Measurements from ENCODE around the gene TPRX1.
"Not testable (repeated sequence)": the region's sequence is repeated elsewhere in the genome, so short reads cannot be mapped to it uniquely, and the experiment has no call there.

Gene TPRX1

DNA sequence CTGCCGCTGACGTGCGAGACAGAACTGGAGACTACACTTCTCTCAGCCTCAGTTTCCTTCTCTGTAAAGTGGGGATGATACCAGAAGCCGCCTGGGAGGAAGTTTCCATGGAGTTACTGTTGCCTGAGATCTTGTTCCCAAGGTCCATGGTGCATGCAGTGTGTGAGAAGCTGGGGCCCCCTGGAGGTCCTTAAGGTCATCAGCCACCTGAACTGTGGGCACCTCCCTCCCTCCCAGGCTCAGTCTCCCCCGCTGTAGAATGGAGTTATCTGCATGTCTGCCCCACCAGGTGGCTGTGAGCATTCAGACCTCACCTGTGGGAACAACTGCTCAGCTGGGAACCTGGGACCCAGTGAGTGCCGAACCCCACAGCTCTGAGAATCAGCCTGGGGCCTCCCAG, 20.0 kb upstream of the TPRX1 start:
- H3K36me3 ChIP-seq (ENCODE audit: control insufficient read depth, insufficient read depth, low read length): no peaks in the 10 kb centered on the region
- H3K4me3 ChIP-seq (ENCODE audit: insufficient read depth, low read depth, low read length, poor library complexity, severe bottlenecking): no peak overlapping the region
- no peak overlapping the region for H3K27ac ChIP-seq (ENCODE audit: insufficient read depth, low read length, poor library complexity, severe bottlenecking)
- H3K9me3 ChIP-seq (ENCODE audit: control insufficient read depth, low read length): no peaks in the 10 kb centered on the region
- no peaks in the 10 kb centered on the region for H3K4me1 ChIP-seq (ENCODE audit: control insufficient read depth, insufficient read depth, low read length, poor library complexity, severe bottlenecking)
- DNase-seq: no peak
- no peaks in the 10 kb centered on the region for H3K27me3 ChIP-seq (replicated peaks; ENCODE audit: control insufficient read depth, insufficient read depth, low read length, poor library complexity, severe bottlenecking)

DNA sequence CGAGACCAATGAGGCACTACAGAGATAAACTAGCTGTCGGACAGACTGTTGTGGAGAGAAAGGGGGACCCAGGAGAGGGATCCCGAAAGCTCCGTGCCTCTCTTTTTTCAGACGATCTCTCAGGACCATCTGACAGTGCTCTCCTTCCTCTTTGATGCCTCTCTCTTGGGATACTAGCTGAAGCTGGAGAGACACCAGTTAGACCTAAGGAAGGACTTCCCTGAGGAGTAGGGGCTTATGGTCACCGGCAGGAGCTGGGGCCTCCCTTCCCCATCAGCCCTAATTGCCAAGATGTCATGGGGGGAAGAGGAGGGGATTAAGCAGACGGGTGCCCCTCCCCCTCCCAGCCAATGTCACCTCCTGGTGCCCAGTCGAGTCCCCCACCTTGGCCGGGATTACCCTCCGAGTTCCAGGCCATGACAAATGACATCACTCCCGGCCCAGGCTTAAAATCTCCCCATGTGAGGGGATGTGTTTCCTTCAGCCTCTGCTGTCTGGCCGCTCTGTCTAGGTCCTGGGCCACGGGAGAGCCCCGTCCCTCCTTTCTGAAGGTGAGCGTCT, 17.2 kb upstream of the TPRX1 start, which contains the start of gene CRX:
Gene CRX, plus strand, starts transcription at position 478 of the 561 bp plus-strand sequence. CDS start 12,507 bp downstream, outside the sequence.
- H3K4me1 ChIP-seq (ENCODE audit: control insufficient read depth, insufficient read depth, low read length, poor library complexity, severe bottlenecking): no peaks in the 10 kb centered on the region
- no peak for DNase-seq
- no peaks in the 10 kb centered on the region for H3K27me3 ChIP-seq (replicated peaks; ENCODE audit: control insufficient read depth, insufficient read depth, low read length, poor library complexity, severe bottlenecking)
- no peak within 1 kb of the TSS for H3K4me3 ChIP-seq (ENCODE audit: insufficient read depth, low read depth, low read length, poor library complexity, severe bottlenecking)
- H3K36me3 ChIP-seq (ENCODE audit: control insufficient read depth, insufficient read depth, low read length): no peaks in the 10 kb centered on the region
- H3K27ac ChIP-seq (ENCODE audit: insufficient read depth, low read length, poor library complexity, severe bottlenecking): no peak within 1 kb of the TSS
- no peaks in the 10 kb centered on the region for H3K9me3 ChIP-seq (ENCODE audit: control insufficient read depth, low read length)

DNA sequence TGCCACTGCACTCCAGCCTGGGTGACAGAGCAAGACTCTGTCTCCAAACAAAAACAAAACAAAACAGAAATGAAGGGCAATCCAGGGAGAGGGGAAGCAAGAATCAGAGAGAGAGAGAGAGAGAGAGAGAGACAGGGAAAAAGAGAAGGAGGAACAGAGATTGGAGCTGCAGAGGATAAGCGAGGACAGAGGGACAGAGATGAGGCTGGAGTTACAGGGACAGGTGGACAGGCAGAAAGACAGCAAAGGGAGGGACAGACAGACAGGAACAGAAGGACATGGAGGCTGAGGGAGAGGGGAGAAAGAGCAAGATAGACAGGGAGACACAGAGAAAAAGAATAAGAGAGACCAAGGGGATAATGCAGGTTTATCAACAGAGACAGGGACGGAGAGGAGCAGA, 16.1 kb upstream of the TPRX1 start:
- Histone ChIP-seq H3K36me3 (ENCODE audit: control insufficient read depth, insufficient read depth, low read length) (no peaks in the 10 kb centered on the region), H3K4me1 (ENCODE audit: control insufficient read depth, insufficient read depth, low read length, poor library complexity, severe bottlenecking) (no peaks in the 10 kb centered on the region), H3K4me3 (ENCODE audit: insufficient read depth, low read depth, low read length, poor library complexity, severe bottlenecking) (no peak overlapping the region), H3K9me3 (ENCODE audit: control insufficient read depth, low read length) (no peaks in the 10 kb centered on the region), H3K27me3 (replicated peaks; ENCODE audit: control insufficient read depth, insufficient read depth, low read length, poor library complexity, severe bottlenecking) (no peaks in the 10 kb centered on the region), H3K27ac (ENCODE audit: insufficient read depth, low read length, poor library complexity, severe bottlenecking) (no peak overlapping the region)
- no peak for DNase-seq

DNA sequence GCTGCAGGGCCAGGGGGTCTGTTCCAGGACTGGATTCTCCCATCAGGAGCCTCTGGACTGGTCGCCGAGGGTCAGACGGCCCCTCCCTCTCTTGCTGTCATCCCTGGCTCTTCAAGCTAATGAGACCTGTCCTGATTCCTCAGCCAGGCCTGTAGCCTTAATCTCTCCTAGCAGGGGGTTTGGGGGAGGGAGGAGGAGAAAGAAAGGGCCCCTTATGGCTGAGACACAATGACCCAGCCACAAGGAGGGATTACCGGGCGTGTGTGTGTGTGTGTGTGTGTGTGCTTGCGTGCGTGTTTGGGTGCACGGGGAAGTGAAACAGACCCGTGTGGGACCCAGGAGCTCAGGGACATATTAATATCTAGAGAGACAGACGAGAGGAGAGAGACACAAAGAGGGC, 15.5 kb upstream of the TPRX1 start:
- Histone ChIP-seq H3K27me3 (replicated peaks; ENCODE audit: control insufficient read depth, insufficient read depth, low read length, poor library complexity, severe bottlenecking) (no peaks in the 10 kb centered on the region), H3K9me3 (ENCODE audit: control insufficient read depth, low read length) (no peaks in the 10 kb centered on the region), H3K4me1 (ENCODE audit: control insufficient read depth, insufficient read depth, low read length, poor library complexity, severe bottlenecking) (no peaks in the 10 kb centered on the region), H3K4me3 (ENCODE audit: insufficient read depth, low read depth, low read length, poor library complexity, severe bottlenecking) (no peak overlapping the region), H3K36me3 (ENCODE audit: control insufficient read depth, insufficient read depth, low read length) (no peaks in the 10 kb centered on the region), H3K27ac (ENCODE audit: insufficient read depth, low read length, poor library complexity, severe bottlenecking) (no peak overlapping the region)
- DNase-seq: no peak

DNA sequence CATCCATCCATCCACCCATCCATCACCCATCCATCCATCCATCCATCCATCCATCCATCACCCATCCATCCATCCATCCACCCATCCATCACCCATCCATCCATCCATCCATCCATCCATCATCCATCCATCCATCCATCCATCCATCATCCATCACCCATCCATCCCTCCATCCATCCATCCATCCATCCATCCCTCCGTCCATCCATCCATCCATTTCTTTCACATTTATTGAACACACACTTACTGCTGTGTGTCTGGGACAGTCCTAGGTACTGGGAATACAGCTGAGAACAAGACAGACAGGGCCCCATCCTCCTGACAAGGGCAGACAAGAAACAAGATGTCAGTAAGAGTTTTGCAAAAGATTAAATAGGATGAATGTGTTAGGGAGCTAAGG, 13.9 kb upstream of the TPRX1 start:
- H3K27ac ChIP-seq (ENCODE audit: insufficient read depth, low read length, poor library complexity, severe bottlenecking); H3K36me3 ChIP-seq (ENCODE audit: control insufficient read depth, insufficient read depth, low read length); DNase-seq; H3K4me1 ChIP-seq (ENCODE audit: control insufficient read depth, insufficient read depth, low read length, poor library complexity, severe bottlenecking); H3K9me3 ChIP-seq (ENCODE audit: control insufficient read depth, low read length); H3K4me3 ChIP-seq (ENCODE audit: insufficient read depth, low read depth, low read length, poor library complexity, severe bottlenecking); H3K27me3 ChIP-seq (replicated peaks; ENCODE audit: control insufficient read depth, insufficient read depth, low read length, poor library complexity, severe bottlenecking): not testable (repeated sequence)

DNA sequence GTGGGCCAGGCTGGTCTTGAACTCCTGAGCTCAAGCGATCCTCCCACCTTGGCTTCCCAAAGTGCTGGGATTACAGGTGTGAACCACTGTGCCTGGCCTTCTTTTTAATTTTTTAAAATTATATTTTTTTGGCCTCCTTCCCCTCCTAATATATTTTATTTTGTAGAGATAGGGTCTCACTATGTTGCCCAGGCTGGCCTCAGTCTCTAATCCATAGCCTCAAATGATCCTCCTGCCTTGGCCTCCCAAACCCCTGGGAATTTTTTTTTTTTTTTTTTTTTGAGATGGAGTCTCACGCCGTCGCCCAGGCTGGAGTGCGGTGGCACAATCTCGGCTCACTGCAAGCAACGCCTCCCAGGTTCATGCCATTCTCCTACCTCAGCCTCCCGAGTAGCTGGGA, 11.9 kb upstream of the TPRX1 start:
- DNase-seq; H3K27me3 ChIP-seq (replicated peaks; ENCODE audit: control insufficient read depth, insufficient read depth, low read length, poor library complexity, severe bottlenecking); H3K27ac ChIP-seq (ENCODE audit: insufficient read depth, low read length, poor library complexity, severe bottlenecking); H3K4me1 ChIP-seq (ENCODE audit: control insufficient read depth, insufficient read depth, low read length, poor library complexity, severe bottlenecking); H3K36me3 ChIP-seq (ENCODE audit: control insufficient read depth, insufficient read depth, low read length); H3K4me3 ChIP-seq (ENCODE audit: insufficient read depth, low read depth, low read length, poor library complexity, severe bottlenecking); H3K9me3 ChIP-seq (ENCODE audit: control insufficient read depth, low read length): not testable (repeated sequence)

DNA sequence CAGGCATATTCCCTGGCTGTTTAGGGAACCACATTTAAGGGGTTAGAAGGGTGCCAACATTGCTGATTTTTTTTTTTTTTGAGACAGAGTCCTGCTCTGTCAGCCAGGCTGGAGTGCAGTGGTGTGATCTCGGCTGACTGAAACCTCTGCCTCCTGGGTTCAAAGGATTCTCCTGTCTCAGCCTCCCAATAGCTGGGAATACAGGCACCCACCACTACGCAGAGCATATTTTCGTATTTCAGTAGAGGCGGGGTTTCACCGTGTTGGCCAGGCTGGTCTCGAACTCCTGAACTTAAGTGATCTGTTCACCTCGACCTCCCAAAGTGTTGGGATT, 9.6 kb upstream of the TPRX1 start:
- Histone ChIP-seq H3K27ac (ENCODE audit: insufficient read depth, low read length, poor library complexity, severe bottlenecking) (no peak overlapping the region), H3K36me3 (ENCODE audit: control insufficient read depth, insufficient read depth, low read length) (no peaks in the 10 kb centered on the region), H3K4me3 (ENCODE audit: insufficient read depth, low read depth, low read length, poor library complexity, severe bottlenecking) (no peak overlapping the region), H3K27me3 (replicated peaks; ENCODE audit: control insufficient read depth, insufficient read depth, low read length, poor library complexity, severe bottlenecking) (no peaks in the 10 kb centered on the region), H3K9me3 (ENCODE audit: control insufficient read depth, low read length) (no peaks in the 10 kb centered on the region), H3K4me1 (ENCODE audit: control insufficient read depth, insufficient read depth, low read length, poor library complexity, severe bottlenecking) (no peaks in the 10 kb centered on the region)
- no peak for DNase-seq

DNA sequence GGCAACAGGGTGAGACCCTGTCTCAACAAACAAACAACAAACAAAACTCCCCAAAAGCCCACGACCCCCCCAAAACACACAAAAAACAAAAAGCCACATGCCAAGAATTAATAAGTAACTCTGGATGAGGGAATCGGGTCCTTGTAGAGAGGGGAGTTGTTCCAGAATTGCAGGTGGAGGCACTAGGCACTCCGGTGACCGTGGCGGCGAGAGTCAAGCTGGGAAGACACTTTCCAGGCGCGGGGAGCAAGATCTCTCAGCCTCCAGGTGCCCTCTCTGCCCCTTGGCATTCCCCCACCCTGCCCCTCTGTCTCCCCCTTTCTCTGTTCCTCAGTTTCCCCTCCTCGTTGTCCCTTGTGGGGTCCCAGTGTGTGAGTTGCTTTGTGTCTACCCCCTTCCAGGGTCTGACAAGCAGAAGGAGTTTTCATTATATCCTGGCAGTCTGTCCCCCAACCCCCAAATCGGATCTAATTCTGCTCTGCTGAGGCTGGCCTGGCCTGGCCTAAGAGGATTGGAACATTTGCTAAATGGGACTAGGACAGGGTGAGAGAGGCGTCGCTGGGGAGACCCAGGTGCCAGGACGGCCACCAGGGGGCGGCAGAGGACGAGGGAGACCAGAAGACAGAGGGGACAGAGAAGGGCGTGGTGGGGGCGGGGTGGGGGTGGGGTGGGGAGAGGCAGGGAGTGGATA, 9.1 kb upstream of the TPRX1 start:
- DNase-seq: peak; percentile 33 to 60 (median 39)
- Histone ChIP-seq H3K36me3 (ENCODE audit: control insufficient read depth, insufficient read depth, low read length) (no peaks in the 10 kb centered on the region), H3K4me3 (ENCODE audit: insufficient read depth, low read depth, low read length, poor library complexity, severe bottlenecking) (no peak overlapping the region), H3K27me3 (replicated peaks; ENCODE audit: control insufficient read depth, insufficient read depth, low read length, poor library complexity, severe bottlenecking) (no peaks in the 10 kb centered on the region), H3K27ac (ENCODE audit: insufficient read depth, low read length, poor library complexity, severe bottlenecking) (no peak overlapping the region), H3K9me3 (ENCODE audit: control insufficient read depth, low read length) (no peaks in the 10 kb centered on the region), H3K4me1 (ENCODE audit: control insufficient read depth, insufficient read depth, low read length, poor library complexity, severe bottlenecking) (no peaks in the 10 kb centered on the region)

DNA sequence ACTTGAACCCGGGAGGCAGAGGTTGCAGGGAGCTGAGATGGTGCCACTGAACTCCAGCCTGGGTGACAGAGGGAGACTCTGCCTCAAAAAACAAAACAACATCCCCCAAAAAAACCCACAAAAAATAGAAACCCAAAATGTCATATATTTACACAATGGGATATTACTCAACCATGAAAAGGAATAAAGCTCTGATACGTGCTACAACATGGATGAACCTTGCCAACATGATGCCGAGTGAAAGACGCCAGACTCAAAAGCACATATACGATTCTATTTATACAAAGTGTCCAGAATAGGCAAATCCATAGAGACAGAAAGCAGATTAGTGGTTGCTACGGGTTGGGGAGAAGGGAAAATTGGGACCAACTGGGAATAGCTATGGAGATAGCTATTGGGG, 2.1 kb upstream of the TPRX1 start:
- Histone ChIP-seq H3K4me1 (ENCODE audit: control insufficient read depth, insufficient read depth, low read length, poor library complexity, severe bottlenecking) (no peaks in the 10 kb centered on the region), H3K27ac (ENCODE audit: insufficient read depth, low read length, poor library complexity, severe bottlenecking) (no peak overlapping the region)
- no peak for DNase-seq

DNA sequence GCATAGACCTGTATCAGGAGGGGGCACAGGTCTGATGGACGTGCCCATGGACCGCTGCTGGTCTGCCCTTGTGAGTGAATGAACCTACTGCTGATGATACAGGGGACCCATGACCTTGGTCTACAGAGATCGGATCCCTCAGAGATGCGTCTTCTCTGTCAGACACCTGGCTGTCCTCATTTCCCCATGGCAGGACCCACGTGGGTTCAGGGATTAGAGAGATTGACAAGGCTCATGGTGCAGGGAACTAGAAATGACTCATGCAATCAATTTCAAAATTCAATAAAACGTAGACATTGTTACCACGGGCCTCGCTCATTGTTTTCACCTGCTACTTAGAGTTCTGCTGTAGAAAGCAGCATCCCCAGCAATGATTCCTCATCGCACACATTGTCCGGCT, 962 bp upstream of the TPRX1 start:
- Histone ChIP-seq H3K27ac (ENCODE audit: insufficient read depth, low read length, poor library complexity, severe bottlenecking) (no peak overlapping the region), H3K4me3 (ENCODE audit: insufficient read depth, low read depth, low read length, poor library complexity, severe bottlenecking) (no peak overlapping the region), H3K36me3 (ENCODE audit: control insufficient read depth, insufficient read depth, low read length) (no peaks in the 10 kb centered on the region), H3K9me3 (ENCODE audit: control insufficient read depth, low read length) (no peaks in the 10 kb centered on the region), H3K27me3 (replicated peaks; ENCODE audit: control insufficient read depth, insufficient read depth, low read length, poor library complexity, severe bottlenecking) (no peaks in the 10 kb centered on the region), H3K4me1 (ENCODE audit: control insufficient read depth, insufficient read depth, low read length, poor library complexity, severe bottlenecking) (no peaks in the 10 kb centered on the region)
- no peak for DNase-seq

More for the DNA sequence above, 2.1 kb upstream of the TPRX1 start:
- no peaks in the 10 kb centered on the region for H3K27me3 ChIP-seq (replicated peaks; ENCODE audit: control insufficient read depth, insufficient read depth, low read length, poor library complexity, severe bottlenecking)
- no peak overlapping the region for H3K4me3 ChIP-seq (ENCODE audit: insufficient read depth, low read depth, low read length, poor library complexity, severe bottlenecking)
- H3K36me3 ChIP-seq (ENCODE audit: control insufficient read depth, insufficient read depth, low read length): no peaks in the 10 kb centered on the region
- H3K9me3 ChIP-seq (ENCODE audit: control insufficient read depth, low read length): no peaks in the 10 kb centered on the region

Measured in effector memory CD4-positive, alpha-beta T cell (primary cell).